ENCODE measurements around the gene MINK1. TPM values are rescaled to one million over a fixed set of nuclear protein-coding genes. Genes with fewer than 3 reads are reported as not detected.

MINK1 gene
- total RNA-seq, 3 donors from 2014 or later, result 25.9 to 58.7 (median 42.0) TPM

GRCh38 chr17:4886830-4887229, 53.7 kb downstream of the MINK1 start:
- TF ChIP-seq CTCF (IDR thresholded peaks at IDR 0.05) (no peak), POLR2A (IDR thresholded peaks at IDR 0.05) (no peak), POLR2AphosphoS5 (IDR thresholded peaks at IDR 0.05) (no peak)
- intact Hi-C loops (cut with DNase I; ENCODE audit: low total_unique reads), result loop anchor here (10.0 kb wide), 1 partner anchor 152 kb away; the partner anchor contains the start of genes CXCL16, MED11 and ZMYND15
- peaks cover 8% of the 10 kb centered on the region for H3K36me3 ChIP-seq

GRCh38 chr17:4887581-4887980, 54.4 kb downstream of the MINK1 start:
- DNase-seq (ENCODE audit: low spot score in 2 of 2), result no peak
- peaks cover 8% of the 10 kb centered on the region for H3K36me3 ChIP-seq
- H3K4me3 ChIP-seq, result no peak overlapping the region
- no peaks in the 10 kb centered on the region for H3K27me3 ChIP-seq
- H3K4me1 ChIP-seq, result no peaks in the 10 kb centered on the region
- TF ChIP-seq CTCF (IDR thresholded peaks at IDR 0.05), result no peak
- no peak for TF ChIP-seq POLR2A (IDR thresholded peaks at IDR 0.05)
- no peak for TF ChIP-seq POLR2AphosphoS5 (IDR thresholded peaks at IDR 0.05)
- no peak overlapping the region for H3K27ac ChIP-seq
- H3K9me3 ChIP-seq, result no peaks in the 10 kb centered on the region
- intact Hi-C loops (cut with DNase I; ENCODE audit: low total_unique reads), result loop anchor here (10.0 kb wide), 1 partner anchor 153 kb away; the partner anchor contains the start of genes CXCL16, MED11 and ZMYND15

More at GRCh38 chr17:4886830-4887229, 53.7 kb downstream of the MINK1 start:
- Histone ChIP-seq H3K4me3 (no peak overlapping the region), H3K9me3 (no peaks in the 10 kb centered on the region), H3K27ac (no peak overlapping the region), H3K27me3 (no peaks in the 10 kb centered on the region), H3K4me1 (no peaks in the 10 kb centered on the region)
- DNase-seq (ENCODE audit: low spot score in 2 of 2), result no peak

- no peak for TF ChIP-seq CTCF (IDR thresholded peaks at IDR 0.05)
- TF ChIP-seq POLR2AphosphoS5 (IDR thresholded peaks at IDR 0.05), result no peak
- no peak for TF ChIP-seq POLR2A (IDR thresholded peaks at IDR 0.05)
- no peaks in the 10 kb centered on the region for H3K27me3 ChIP-seq
- H3K9me3 ChIP-seq, result no peaks in the 10 kb centered on the region
- no peak for DNase-seq (ENCODE audit: low spot score in 2 of 2)
- no peak overlapping the region for H3K4me3 ChIP-seq
- intact Hi-C loops (cut with DNase I; ENCODE audit: low total_unique reads), result loop anchor here (5.0 kb wide), 1 partner anchor 104 kb away; the partner anchor contains the start of genes GLTPD2 and VMO1
- peaks cover 13% of the 10 kb centered on the region for H3K36me3 ChIP-seq
- no peaks in the 10 kb centered on the region for H3K4me1 ChIP-seq
- H3K27ac ChIP-seq, result no peak overlapping the region
Observed at GRCh38 chr17:4891411-4892410, 58.6 kb downstream of the MINK1 start.

GRCh38 chr17:4892499-4893221, 59.5 kb downstream of the MINK1 start:
- H3K9me3 ChIP-seq, result no peaks in the 10 kb centered on the region
- no peak for DNase-seq (ENCODE audit: low spot score in 2 of 2)

More at GRCh38 chr17:4892499-4893221, 59.5 kb downstream of the MINK1 start:
- Histone ChIP-seq H3K4me3 (no peak overlapping the region), H3K4me1 (no peaks in the 10 kb centered on the region), H3K27me3 (no peaks in the 10 kb centered on the region), H3K36me3 (peaks cover 15% of the 10 kb centered on the region), H3K27ac (no peak overlapping the region)
- intact Hi-C loops (cut with DNase I; ENCODE audit: low total_unique reads), result loop anchor here (5.0 kb wide), 1 partner anchor 105 kb away; the partner anchor contains the start of genes GLTPD2 and VMO1
- TF ChIP-seq POLR2A (IDR thresholded peaks at IDR 0.05) (no peak), POLR2AphosphoS5 (IDR thresholded peaks at IDR 0.05) (no peak), CTCF (IDR thresholded peaks at IDR 0.05) (no peak)

Data from breast epithelium (tissue), 4 donors.